ENCODE results near the gene ZNF709. TPM values are rescaled to one million over a fixed set of nuclear protein-coding genes. Genes with fewer than 3 reads are reported as not detected.
"Not testable (repeated sequence)": the region's sequence is repeated elsewhere in the genome, so short reads cannot be mapped to it uniquely, and the experiment has no call there.

Gene ZNF709
- total RNA-seq, 1 donor from 2014 or later: 1.9 TPM

- no peak overlapping the region for H3K4me3 ChIP-seq (ENCODE audit: low read depth, low read length)
- no peak for DNase-seq (ENCODE audit: low read depth)
- TF ChIP-seq CTCF (conservative IDR thresholded peaks at IDR 0.05; ENCODE audit: low read depth, low read length): no peak
Observed at GRCh38 chr19:12450844-12451243, 33.8 kb downstream of the ZNF709 start.

DNA sequence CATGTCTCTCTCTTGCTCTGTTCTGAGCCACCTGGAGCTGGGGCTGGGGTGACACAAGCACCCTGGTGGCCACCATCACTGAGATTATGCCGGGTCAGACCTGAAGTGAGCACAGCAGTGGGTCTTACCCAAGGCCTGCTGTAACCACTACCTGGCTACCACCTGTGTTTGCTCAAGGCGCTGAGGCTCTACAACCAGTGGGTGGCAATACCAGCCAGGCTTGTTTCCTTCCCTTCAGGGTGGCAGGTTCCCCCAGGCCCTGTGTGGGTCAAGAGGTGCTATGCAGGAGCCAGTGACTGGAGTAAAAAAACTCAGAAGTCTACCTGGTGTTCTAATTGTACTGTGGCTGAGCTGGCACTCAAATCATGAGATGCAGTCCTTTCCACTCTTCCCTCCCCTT, 35.8 kb downstream of the ZNF709 start:
- TF ChIP-seq CTCF (conservative IDR thresholded peaks at IDR 0.05; ENCODE audit: low read depth, low read length): no peak
- no peak overlapping the region for H3K4me3 ChIP-seq (ENCODE audit: low read depth, low read length)
- no peak for DNase-seq (ENCODE audit: low read depth)

- H3K4me3 ChIP-seq (ENCODE audit: low read depth, low read length): peak within 1 kb of the TSS; percentile 80
- TF ChIP-seq CTCF (conservative IDR thresholded peaks at IDR 0.05; ENCODE audit: low read depth, low read length): no peak
- DNase-seq (ENCODE audit: low read depth): peak; percentile 91
Observed at GRCh38 chr19:12440541-12441316, 43.9 kb downstream of the ZNF709 start, which contains the start of gene ZNF443. ZNF443 (minus strand) TSS chr19:12441021; CDS start chr19:12440914, 107 bp downstream.

DNA sequence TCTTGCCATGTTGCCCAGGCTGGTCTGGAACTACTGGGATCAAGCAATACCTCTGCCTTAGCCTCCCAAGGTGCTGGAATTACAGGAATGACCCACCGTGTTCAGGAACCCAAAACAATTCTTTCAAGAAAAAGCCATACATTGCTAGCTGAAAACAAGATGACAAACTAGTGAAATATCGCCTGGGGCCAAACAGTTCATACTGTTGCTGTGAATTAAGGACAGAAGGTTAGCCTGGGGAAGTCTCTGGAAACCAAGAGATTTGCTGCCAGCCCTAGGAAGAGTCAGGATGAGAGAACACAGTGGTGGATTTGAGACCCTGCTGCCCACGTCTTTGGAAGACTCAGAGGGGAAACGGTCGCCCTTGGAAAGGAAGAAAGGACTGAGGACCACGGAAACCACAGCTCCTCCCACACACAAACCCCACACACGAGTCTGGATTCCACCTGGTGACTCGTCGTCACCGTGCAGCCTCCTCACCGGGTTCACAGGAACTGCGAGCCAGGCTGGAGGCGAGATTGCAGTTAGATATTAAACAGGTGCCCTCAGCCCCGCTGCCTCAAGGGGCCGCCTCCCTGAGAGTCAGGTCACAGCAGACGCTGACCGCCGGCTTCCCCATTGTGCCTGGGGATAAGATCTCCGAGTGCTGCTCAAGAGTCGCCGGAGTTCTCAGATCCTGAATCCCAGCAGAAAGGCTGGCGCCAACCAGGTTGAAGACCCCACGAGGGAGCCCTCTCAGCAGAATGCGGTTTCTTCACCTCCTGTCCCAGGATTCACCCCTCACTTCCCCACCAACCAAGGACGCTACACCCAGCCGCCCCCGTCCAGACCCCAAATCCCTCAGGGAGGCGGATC, 44.7 kb downstream of the ZNF709 start:
- not testable (repeated sequence) for DNase-seq (ENCODE audit: low read depth)
- peak overlapping the region; percentile 80 for H3K4me3 ChIP-seq (ENCODE audit: low read depth, low read length)

DNA sequence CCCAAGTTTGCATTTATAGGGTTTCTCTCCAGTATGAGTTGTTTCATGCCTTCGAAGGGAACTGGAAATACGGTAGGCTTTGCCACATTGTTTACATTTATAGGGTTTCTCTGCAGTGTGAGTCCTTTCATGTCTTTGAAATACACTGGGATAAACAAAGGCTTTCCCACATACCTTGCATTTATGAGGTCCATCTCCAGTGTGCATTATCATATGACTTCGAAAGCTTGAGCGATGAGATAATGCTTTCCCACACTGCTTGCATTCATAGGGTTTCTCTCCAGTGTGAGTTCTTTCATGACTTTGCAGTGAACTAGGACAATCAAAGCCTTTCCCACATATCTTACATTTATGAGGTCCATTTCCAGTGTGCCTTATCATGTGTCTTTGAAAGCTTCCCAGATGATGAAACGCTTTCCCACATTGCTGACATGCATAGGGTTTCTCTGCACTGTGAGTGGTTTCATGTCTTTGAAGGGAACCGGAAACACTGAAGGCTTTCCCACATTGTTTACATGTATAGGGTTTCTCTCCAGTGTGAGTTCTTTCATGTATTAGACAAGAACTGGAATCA, 53.8 kb downstream of the ZNF709 start:
- not testable (repeated sequence) for DNase-seq (ENCODE audit: low read depth); H3K4me3 ChIP-seq (ENCODE audit: low read depth, low read length)

DNA sequence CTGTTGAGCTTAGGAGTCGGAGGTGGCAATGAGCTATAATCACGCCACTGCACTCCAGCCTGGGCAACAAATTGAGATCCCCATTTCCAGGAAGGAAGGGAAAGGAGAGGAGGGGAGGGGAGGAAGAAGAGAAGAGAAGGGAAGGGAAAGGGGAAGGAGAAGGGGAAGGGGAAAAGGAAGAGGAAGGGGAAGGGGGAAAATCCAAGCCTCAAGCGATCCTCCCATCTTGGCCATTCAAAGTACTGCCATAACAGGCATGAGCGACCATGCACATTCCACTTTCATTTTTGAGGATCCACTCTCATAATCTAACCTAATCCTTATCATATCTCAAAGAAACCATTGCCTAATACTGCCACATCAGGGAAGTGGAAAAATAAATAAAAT, 58.7 kb downstream of the ZNF709 start:
- DNase-seq (ENCODE audit: low read depth): no peak
- TF ChIP-seq CTCF (conservative IDR thresholded peaks at IDR 0.05; ENCODE audit: low read depth, low read length): no peak
- no peak overlapping the region for H3K4me3 ChIP-seq (ENCODE audit: low read depth, low read length)

GRCh38 chr19:12425236-12425887, 59.3 kb downstream of the ZNF709 start:
- TF ChIP-seq CTCF (conservative IDR thresholded peaks at IDR 0.05; ENCODE audit: low read depth, low read length): no peak
- H3K4me3 ChIP-seq (ENCODE audit: low read depth, low read length): no peak overlapping the region
- DNase-seq (ENCODE audit: low read depth): no peak

DNA sequence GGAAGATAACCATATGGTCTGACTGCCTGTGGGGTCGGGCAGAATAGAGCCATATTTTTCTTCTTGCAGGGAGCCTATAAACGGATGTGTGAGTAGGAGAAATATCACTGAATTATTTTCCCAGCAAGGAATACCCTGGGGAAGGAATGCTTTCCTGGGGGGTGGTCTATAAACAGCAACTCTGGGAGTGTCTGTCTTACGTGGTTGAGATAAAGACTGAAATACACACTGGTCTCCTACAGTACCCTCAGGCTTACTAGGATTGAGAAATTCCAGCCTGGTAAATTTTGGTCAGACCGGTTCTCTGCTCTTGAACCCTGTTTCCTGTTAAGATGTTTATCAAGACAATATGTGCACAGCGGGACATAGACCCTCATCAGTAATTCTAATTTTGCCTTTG, 67.3 kb downstream of the ZNF709 start:
- H3K4me3 ChIP-seq (ENCODE audit: low read depth, low read length); DNase-seq (ENCODE audit: low read depth): not testable (repeated sequence)
